SK-N-SH treated with all-trans-retinoic acid at 6 μM for 48 hours (cell line): ENCODE results near the gene SMAD6.

Source experiments
- CSDC2 ChIP-seq: fragments of 250-450 bp; sonication (Bioruptor Pico); IDR thresholded peaks from 2 replicates; pipeline ENCODE4 v1.5.0; 2020; ENCODE audit warnings: mild to moderate bottlenecking, moderate library complexity
- ESRRG ChIP-seq: fragments of 250-450 bp; sonication (Bioruptor Pico); IDR thresholded peaks from 2 replicates; pipeline ENCODE4 v1.6.1; 2021; ENCODE audit warnings: mild to moderate bottlenecking
- OSR1 ChIP-seq: fragments of 250-450 bp; sonication (Bioruptor Pico); IDR thresholded peaks from 2 replicates; pipeline ENCODE4 v1.8.0; 2022; ENCODE audit warnings: moderate library complexity, mild to moderate bottlenecking, inconsistent platforms
- PATZ1 ChIP-seq: fragments of 250-450 bp; sonication (Bioruptor Pico); IDR thresholded peaks from 2 replicates; pipeline ENCODE4 v1.8.0; 2020; ENCODE audit warnings: mild to moderate bottlenecking, moderate library complexity, borderline replicate concordance
- TCF4 ChIP-seq: fragments of 250-450 bp; sonication (Bioruptor Pico); IDR thresholded peaks from 2 replicates; pipeline ENCODE4 v1.8.0; 2021; ENCODE audit warnings: mild to moderate bottlenecking, moderate library complexity, borderline replicate concordance
- TOX ChIP-seq: fragments of 250-450 bp; sonication (Bioruptor Pico); IDR thresholded peaks from 2 replicates; pipeline ENCODE4 v1.8.0; 2021; ENCODE audit warnings: mild to moderate bottlenecking, moderate library complexity, borderline replicate concordance
- TSHZ2 ChIP-seq: fragments of 250-450 bp; sonication (Bioruptor Pico); IDR thresholded peaks from 2 replicates; pipeline ENCODE4 v1.5.0; 2020; ENCODE audit warnings: mild to moderate bottlenecking, moderate library complexity
- ZFP3 ChIP-seq: fragments of 250-450 bp; sonication (Bioruptor Pico); IDR thresholded peaks from 2 replicates; pipeline ENCODE4 v1.5.0; 2020; ENCODE audit warnings: mild to moderate bottlenecking, moderate library complexity
- ZFP30 ChIP-seq: fragments of 450-650 bp; formaldehyde crosslinking; IDR thresholded peaks from 2 replicates; pipeline ENCODE4 v1.5.0; 2022; ENCODE audit warnings: mild to moderate bottlenecking, moderate library complexity
- ZNF8 ChIP-seq: fragments of 450-650 bp; formaldehyde crosslinking; IDR thresholded peaks from 2 replicates; pipeline ENCODE4 v1.5.0; 2020; ENCODE audit warnings: mild to moderate bottlenecking, moderate library complexity

- TF ChIP-seq ZNF8 (CRISPR knock-in tag) = no peak
- no peak for TF ChIP-seq ESRRG (CRISPR knock-in tag)
- no peak for TF ChIP-seq CSDC2 (CRISPR knock-in tag)
- no peak for TF ChIP-seq TCF4
- TF ChIP-seq PATZ1 (CRISPR knock-in tag) = no peak
- no peak for TF ChIP-seq ZFP3 (CRISPR knock-in tag)
- TF ChIP-seq TSHZ2 (CRISPR knock-in tag) = no peak
- no peak for TF ChIP-seq ZFP30 (CRISPR knock-in tag)
- TF ChIP-seq TOX (CRISPR knock-in tag) = no peak
- TF ChIP-seq OSR1 = no peak
Measured at GRCh38 chr15:66763186-66764071, 61.4 kb downstream of the SMAD6 start.
